DMS153 treated with DMSO at 0.1 percent for 48 hours (cell line): ENCODE data around the gene TNNI3.
"Not testable (repeated sequence)": the region's sequence is repeated elsewhere in the genome, so short reads cannot be mapped to it uniquely, and the experiment has no call there.

ENCODE experiments used
- DNase-seq: peaks from one replicate; lab custom pipeline; 2025; ENCODE audit not compliant: unreplicated experiment; lab: John Stamatoyannopoulos, UW

TNNI3 gene

GRCh38 chr19:55114566-55115145 is 42.9 kb downstream of the TNNI3 start:
- no peak for DNase-seq

GRCh38 chr19:55113570-55114039 is 43.9 kb downstream of the TNNI3 start:
- DNase-seq = no peak

GRCh38 chr19:55112777-55113569 is 44.6 kb downstream of the TNNI3 start:
- DNase-seq = no peak

- no peak for DNase-seq
Measured at GRCh38 chr19:55112246-55112776, 45.2 kb downstream of the TNNI3 start.

- DNase-seq = no peak
Measured at GRCh38 chr19:55111238-55111831, 46.2 kb downstream of the TNNI3 start.

- no peak for DNase-seq
Measured at GRCh38 chr19:55109527-55110291, 47.8 kb downstream of the TNNI3 start.

- not testable (repeated sequence) for DNase-seq
Measured at GRCh38 chr19:55107252-55107651, 50.3 kb downstream of the TNNI3 start.

- DNase-seq = no peak
Measured at GRCh38 chr19:55106591-55106990, 50.9 kb downstream of the TNNI3 start.

- no peak for DNase-seq
Measured at GRCh38 chr19:55105237-55105636, 52.3 kb downstream of the TNNI3 start.

GRCh38 chr19:55103190-55103589 is 54.3 kb downstream of the TNNI3 start:
- no peak for DNase-seq
